ENCODE data around the gene AKAP12. TPM values are rescaled to one million over a fixed set of nuclear protein-coding genes. Genes with fewer than 3 reads are reported as not detected.

The AKAP12 gene
- total RNA-seq, 1 donor from 2014 or later: 40.8 TPM

DNA sequence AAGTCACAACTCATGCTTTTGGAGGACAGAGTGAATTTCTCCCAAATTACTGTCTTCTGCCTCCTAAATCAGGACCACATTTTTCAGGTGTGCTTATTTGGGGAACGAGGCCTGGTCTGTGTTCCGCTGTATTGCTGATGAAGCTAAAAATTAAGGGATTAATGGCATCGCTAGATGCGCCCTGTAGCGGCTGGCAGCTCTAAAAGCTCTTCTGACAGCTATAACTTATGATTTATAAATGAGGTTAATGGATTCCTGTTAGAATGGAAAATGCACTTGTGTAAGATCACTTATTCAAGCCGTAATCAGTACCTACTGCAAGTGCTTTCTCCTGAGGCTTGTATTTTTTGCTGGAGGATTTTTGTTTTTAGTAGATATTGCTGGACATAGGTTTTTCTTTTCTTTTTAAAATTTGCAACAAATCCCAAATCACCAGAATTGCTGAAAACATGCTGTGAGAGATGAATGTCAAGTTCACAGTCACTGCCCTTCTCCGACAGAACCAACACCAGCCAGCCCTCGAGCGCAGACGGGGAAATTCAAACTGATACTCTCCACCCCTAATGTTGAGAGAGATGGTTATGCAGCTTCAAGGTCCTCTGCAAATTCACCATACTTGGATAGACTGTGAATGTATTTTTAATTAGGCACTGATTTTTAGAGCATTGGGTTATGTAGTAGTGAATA is 49.1 kb downstream of the AKAP12 start:
- ATAC-seq: no peak
- intact Hi-C loops (cut with DNase I): no loop called here
- Histone ChIP-seq H3K27ac (no peak overlapping the region), H3K4me3 (no peak overlapping the region), H3K4me1 (peaks cover 24% of the 10 kb centered on the region), H3K36me3 (no peaks in the 10 kb centered on the region), H3K27me3 (no peaks in the 10 kb centered on the region), H3K9me3 (no peaks in the 10 kb centered on the region)
- DNase-seq: no peak
- TF ChIP-seq, protein P1, sequence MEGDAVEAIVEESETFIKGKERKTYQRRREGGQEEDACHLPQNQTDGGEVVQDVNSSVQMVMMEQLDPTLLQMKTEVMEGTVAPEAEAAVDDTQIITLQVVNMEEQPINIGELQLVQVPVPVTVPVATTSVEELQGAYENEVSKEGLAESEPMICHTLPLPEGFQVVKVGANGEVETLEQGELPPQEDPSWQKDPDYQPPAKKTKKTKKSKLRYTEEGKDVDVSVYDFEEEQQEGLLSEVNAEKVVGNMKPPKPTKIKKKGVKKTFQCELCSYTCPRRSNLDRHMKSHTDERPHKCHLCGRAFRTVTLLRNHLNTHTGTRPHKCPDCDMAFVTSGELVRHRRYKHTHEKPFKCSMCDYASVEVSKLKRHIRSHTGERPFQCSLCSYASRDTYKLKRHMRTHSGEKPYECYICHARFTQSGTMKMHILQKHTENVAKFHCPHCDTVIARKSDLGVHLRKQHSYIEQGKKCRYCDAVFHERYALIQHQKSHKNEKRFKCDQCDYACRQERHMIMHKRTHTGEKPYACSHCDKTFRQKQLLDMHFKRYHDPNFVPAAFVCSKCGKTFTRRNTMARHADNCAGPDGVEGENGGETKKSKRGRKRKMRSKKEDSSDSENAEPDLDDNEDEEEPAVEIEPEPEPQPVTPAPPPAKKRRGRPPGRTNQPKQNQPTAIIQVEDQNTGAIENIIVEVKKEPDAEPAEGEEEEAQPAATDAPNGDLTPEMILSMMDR (IDR thresholded peaks at IDR 0.05): no peak

DNA sequence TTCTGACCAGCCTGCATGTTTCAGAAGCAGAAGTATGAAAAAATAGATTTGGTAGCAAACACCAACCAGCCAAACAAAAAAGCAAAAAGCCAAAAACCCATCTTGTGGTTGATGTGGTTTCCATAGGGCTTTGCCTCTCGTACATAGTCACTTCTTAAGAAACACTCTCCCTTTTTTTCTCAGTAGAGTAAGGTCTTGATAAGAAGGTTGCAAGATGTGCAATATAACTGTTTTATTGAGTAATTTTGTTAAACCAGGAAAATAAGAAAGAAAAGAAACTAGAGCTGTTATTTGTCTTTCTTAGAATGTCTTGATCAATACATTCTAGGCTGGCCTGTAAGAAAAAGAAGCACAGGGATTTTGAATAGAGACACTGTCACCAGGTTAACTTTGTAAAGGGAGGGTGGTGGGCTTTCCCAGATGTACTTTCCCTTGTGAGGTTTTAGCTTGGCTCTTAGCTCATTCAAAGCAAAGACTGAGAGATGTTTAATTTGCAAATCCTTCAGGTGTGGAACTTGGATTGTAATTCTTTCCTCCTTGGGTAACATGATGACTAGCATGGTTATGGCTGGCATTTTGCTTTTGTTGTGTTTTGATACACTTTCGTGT is 49.7 kb downstream of the AKAP12 start:
- ATAC-seq: no peak
- Histone ChIP-seq H3K9me3 (no peaks in the 10 kb centered on the region), H3K27me3 (no peaks in the 10 kb centered on the region), H3K36me3 (no peaks in the 10 kb centered on the region), H3K27ac (no peak overlapping the region), H3K4me1 (peaks cover 21% of the 10 kb centered on the region), H3K4me3 (no peak overlapping the region)
- DNase-seq: no peak
- intact Hi-C loops (cut with DNase I): no loop called here
- TF ChIP-seq, protein P1 (IDR thresholded peaks at IDR 0.05): no peak

DNA sequence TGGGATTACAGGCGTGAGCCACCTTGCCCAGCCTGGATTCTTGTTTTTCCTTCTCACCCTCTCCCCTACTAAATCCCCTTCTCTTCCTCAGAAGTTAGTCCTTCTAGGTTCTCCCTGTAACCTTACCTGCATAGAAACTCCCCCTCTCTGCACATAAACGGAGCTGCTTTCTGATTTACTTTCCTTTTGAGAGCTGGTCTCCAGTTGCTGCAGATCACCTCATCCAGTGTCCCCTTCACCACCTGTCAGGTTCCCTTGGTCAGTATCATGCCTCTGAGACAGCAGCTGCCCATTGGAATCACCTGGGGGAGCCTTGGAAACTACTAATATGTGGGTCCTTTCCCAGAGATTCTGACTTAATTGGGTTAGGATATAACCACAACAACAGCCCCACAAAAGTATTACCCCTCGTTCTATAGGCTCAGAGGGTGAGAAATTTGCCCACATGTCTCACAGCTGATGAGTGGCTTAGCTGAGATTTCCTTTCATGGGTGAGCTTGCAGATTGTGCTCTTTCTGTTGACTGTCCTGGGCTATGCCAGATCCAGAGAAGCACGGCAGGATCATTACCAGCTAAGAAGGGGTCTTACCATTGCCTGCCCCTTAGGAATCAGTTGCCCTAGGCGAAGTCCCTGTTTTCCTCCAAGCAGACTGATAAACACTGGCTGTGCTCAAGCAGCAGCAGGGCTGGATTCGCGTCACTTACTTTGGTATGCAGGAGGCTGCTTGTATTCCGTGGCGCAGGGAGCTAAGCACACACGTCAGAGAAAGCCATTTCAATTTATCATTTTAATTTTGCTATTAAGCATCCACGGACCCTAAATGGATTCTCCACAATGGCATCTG is 51.3 kb downstream of the AKAP12 start:
- TF ChIP-seq, protein P1 (IDR thresholded peaks at IDR 0.05): no peak
- H3K36me3 ChIP-seq: no peaks in the 10 kb centered on the region
- H3K27me3 ChIP-seq: no peaks in the 10 kb centered on the region
- no peak overlapping the region for H3K4me3 ChIP-seq
- H3K4me1 ChIP-seq: peaks cover 10% of the 10 kb centered on the region
- intact Hi-C loops (cut with DNase I): no loop called here
- no peaks in the 10 kb centered on the region for H3K9me3 ChIP-seq
- peak overlapping the region; percentile 27 for H3K27ac ChIP-seq
- ATAC-seq (peak; percentile 34), DNase-seq (no peak)

- no peaks in the 10 kb centered on the region for H3K9me3 ChIP-seq
- intact Hi-C loops (cut with DNase I): no loop called here
- no peak for ATAC-seq
- peaks cover 10% of the 10 kb centered on the region for H3K4me1 ChIP-seq
- no peak overlapping the region for H3K4me3 ChIP-seq
- peak overlapping the region; percentile 25 for H3K27ac ChIP-seq
- no peaks in the 10 kb centered on the region for H3K36me3 ChIP-seq
- H3K27me3 ChIP-seq: no peaks in the 10 kb centered on the region
- TF ChIP-seq, protein P1 (IDR thresholded peaks at IDR 0.05): no peak
- no peak for DNase-seq
These were observed 51.9 kb downstream of the AKAP12 start for GRCh38 chr6:151291722-151292059.

DNA sequence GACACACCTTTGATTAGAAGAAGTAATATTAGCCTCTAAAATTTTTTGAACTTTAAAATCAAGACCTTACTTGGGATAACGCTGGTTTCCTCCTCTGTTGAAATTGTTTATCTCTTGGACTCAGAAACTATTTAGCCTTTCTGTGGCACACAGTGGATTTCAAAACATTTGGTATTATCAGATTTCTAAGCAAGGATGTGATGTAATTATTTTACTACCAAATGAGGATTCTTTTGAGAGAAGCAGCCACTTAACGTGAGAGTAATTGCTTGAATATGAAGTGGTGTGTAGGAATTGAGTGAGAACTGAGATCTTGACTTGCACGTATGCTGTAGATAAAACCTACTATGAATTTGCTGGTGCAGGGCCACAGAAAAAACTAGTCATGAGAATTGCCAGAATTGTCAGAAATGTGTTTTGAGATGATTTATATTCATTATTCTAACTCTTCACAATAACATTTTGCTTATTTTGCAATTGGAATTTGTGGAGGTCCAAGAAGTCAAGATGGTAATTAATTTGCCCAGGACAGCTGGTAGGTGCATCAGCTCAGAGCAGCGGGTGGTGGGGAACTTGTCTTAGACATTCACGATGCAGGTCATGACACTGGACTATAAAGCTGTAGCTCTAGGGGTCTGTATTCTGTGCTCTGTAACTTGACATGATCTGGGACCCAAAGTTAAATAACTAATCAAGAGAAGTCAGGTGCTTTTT is 53.4 kb downstream of the AKAP12 start:
- DNase-seq: no peak
- no peak overlapping the region for H3K4me3 ChIP-seq
- H3K27ac ChIP-seq: peak overlapping the region; percentile 58
- no peaks in the 10 kb centered on the region for H3K36me3 ChIP-seq
- H3K4me1 ChIP-seq: peaks cover 10% of the 10 kb centered on the region
- intact Hi-C loops (cut with DNase I): no loop called here
- TF ChIP-seq, protein P1 (IDR thresholded peaks at IDR 0.05): no peak
- H3K27me3 ChIP-seq: no peaks in the 10 kb centered on the region
- H3K9me3 ChIP-seq: no peaks in the 10 kb centered on the region
- no peak for ATAC-seq
